HEK293 (cell line): ENCODE data around the gene LRRC57.
A peak's percentile ranks its signal among the peaks of the same experiment; 100 is the strongest.

ENCODE experiments used
- CTCF ChIA-PET: fragments of 350-600 bp; formaldehyde crosslinking; extraction: SDS; loops from one replicate; lab custom pipeline; 2021; ENCODE audit warnings: antibody characterized with exemption; lab: Yijun Ruan, JAX
- POLR2A ChIA-PET: fragments of 300-600 bp; formaldehyde crosslinking; extraction: SDS; loops from one replicate; lab custom pipeline; 2020; ENCODE audit warnings: antibody characterized with exemption, inconsistent platforms; lab: Yijun Ruan, JAX
- H3K27ac ChIP-seq: fragments of 200-500 bp; sonication (Bioruptor generic); 2 replicates; pipeline ENCODE4 v1.5.1; 2014; ENCODE audit warnings: low read depth, low read length, control low read depth, inconsistent platforms; ENCODE audit errors: extremely low read depth
- H3K36me3 ChIP-seq, 2 experiments: fragments of 200-500 bp in 1 of 2; sonication (Bioruptor generic) in 1 of 2; 1 replicate in 1 of 2; 2 replicates in 1 of 2; pipeline ENCODE4 v1.5.1; 2014 to 2017; ENCODE audit warnings: inconsistent platforms in 2 of 2, low read length in 2 of 2; ENCODE audit not compliant: control insufficient read depth in 2 of 2, insufficient read depth in 1 of 2
- H3K4me1 ChIP-seq: fragments of 200-500 bp; sonication (Bioruptor generic); 2 replicates; pipeline ENCODE4 v1.5.1; 2014; ENCODE audit warnings: mild to moderate bottlenecking, low read length, inconsistent platforms; ENCODE audit not compliant: control insufficient read depth, insufficient read depth
- H3K4me3 ChIP-seq: 2 replicates; pipeline ENCODE4 v1.5.1; 2011; ENCODE audit warnings: low read depth, mild to moderate bottlenecking, control low read depth, low read length, moderate library complexity
- H3K9me3 ChIP-seq: fragments of 200-500 bp; sonication (Bioruptor generic); 2 replicates; pipeline ENCODE4 v1.5.1; 2014; ENCODE audit warnings: low read depth, low read length, inconsistent platforms; ENCODE audit not compliant: control insufficient read depth, insufficient read depth
- BCL11B ChIP-seq: fragments of 450-650 bp; formaldehyde crosslinking; IDR thresholded peaks from 2 replicates; pipeline ENCODE4 v1.5.1; 2016; ENCODE audit warnings: low read depth, missing biosample characterization, missing genetic modification characterization
- HOXC10 ChIP-seq: sonication (generic); formaldehyde crosslinking; IDR thresholded peaks from 2 replicates; pipeline ENCODE4 v1.8.1; 2023; ENCODE audit warnings: mild to moderate bottlenecking, missing genetic modification reagents
- KLF10 ChIP-seq: fragments of 450-650 bp; IDR thresholded peaks from 2 replicates; pipeline ENCODE4 v1.5.1; 2018; ENCODE audit warnings: missing biosample characterization, mild to moderate bottlenecking, missing genetic modification characterization
- PATZ1 ChIP-seq: fragments of 450-650 bp; formaldehyde crosslinking; IDR thresholded peaks from 2 replicates; pipeline ENCODE4 v1.5.1; 2016; ENCODE audit warnings: missing biosample characterization, missing genetic modification characterization
- PRDM10 ChIP-seq: fragments of 450-650 bp; formaldehyde crosslinking; IDR thresholded peaks from 2 replicates; pipeline ENCODE4 v1.5.1; 2016; ENCODE audit warnings: missing biosample characterization, missing genetic modification characterization
- TRIM28 ChIP-seq: IDR thresholded peaks from 2 replicates; pipeline ENCODE4 v1.6.1; 2011; ENCODE audit warnings: low read length, control low read depth, borderline replicate concordance
- ZBTB20 ChIP-seq: fragments of 450-650 bp; formaldehyde crosslinking; IDR thresholded peaks from 2 replicates; pipeline ENCODE4 v1.5.1; 2016; ENCODE audit warnings: missing biosample characterization, missing genetic modification characterization
- ZBTB6 ChIP-seq: fragments of 450-650 bp; formaldehyde crosslinking; IDR thresholded peaks from 2 replicates; pipeline ENCODE4 v1.5.1; 2017; ENCODE audit warnings: missing biosample characterization, missing genetic modification characterization
- ZNF121 ChIP-seq: fragments of 450-650 bp; formaldehyde crosslinking; IDR thresholded peaks from 2 replicates; pipeline ENCODE4 v1.5.1; 2016; ENCODE audit warnings: missing biosample characterization, missing genetic modification characterization
- ZNF155 ChIP-seq: fragments of 450-650 bp; formaldehyde crosslinking; IDR thresholded peaks from 2 replicates; pipeline ENCODE4 v1.5.1; 2016; ENCODE audit warnings: missing biosample characterization, missing genetic modification characterization
- ZNF266 ChIP-seq: fragments of 450-650 bp; formaldehyde crosslinking; IDR thresholded peaks from 2 replicates; pipeline ENCODE4 v1.5.1; 2016; ENCODE audit warnings: missing biosample characterization, missing genetic modification characterization, low read depth
- ZNF433 ChIP-seq: fragments of 450-650 bp; formaldehyde crosslinking; IDR thresholded peaks from 2 replicates; pipeline ENCODE4 v1.5.1; 2016; ENCODE audit warnings: missing biosample characterization, missing genetic modification characterization, low read depth
- ZNF501 ChIP-seq: fragments of 450-650 bp; formaldehyde crosslinking; IDR thresholded peaks from 2 replicates; pipeline ENCODE4 v1.5.1; 2016; ENCODE audit warnings: missing biosample characterization, missing genetic modification characterization
- ZNF558 ChIP-seq: fragments of 450-650 bp; formaldehyde crosslinking; IDR thresholded peaks from 2 replicates; pipeline ENCODE4 v1.5.1; 2016; ENCODE audit warnings: missing biosample characterization, missing genetic modification characterization
- ZNF580 ChIP-seq: fragments of 450-650 bp; formaldehyde crosslinking; IDR thresholded peaks from 2 replicates; pipeline ENCODE4 v1.5.1; 2016; ENCODE audit warnings: missing biosample characterization, missing genetic modification characterization
- ZNF629 ChIP-seq: fragments of 450-650 bp; formaldehyde crosslinking; IDR thresholded peaks from 2 replicates; pipeline ENCODE4 v1.5.1; 2017; ENCODE audit warnings: missing biosample characterization, missing genetic modification characterization
- ZNF660 ChIP-seq: fragments of 450-650 bp; IDR thresholded peaks from 2 replicates; pipeline ENCODE4 v1.5.1; 2018; ENCODE audit warnings: missing biosample characterization, mild to moderate bottlenecking, missing genetic modification characterization
- ZNF664 ChIP-seq: fragments of 450-650 bp; formaldehyde crosslinking; IDR thresholded peaks from 2 replicates; pipeline ENCODE4 v1.5.1; 2016; ENCODE audit warnings: missing biosample characterization, missing genetic modification characterization
- ZNF670 ChIP-seq: fragments of 450-650 bp; formaldehyde crosslinking; IDR thresholded peaks from 2 replicates; pipeline ENCODE4 v1.5.1; 2016; ENCODE audit warnings: missing biosample characterization, missing genetic modification characterization, low read depth
- ZNF791 ChIP-seq: fragments of 450-650 bp; formaldehyde crosslinking; IDR thresholded peaks from 2 replicates; pipeline ENCODE4 v1.5.1; 2016; ENCODE audit warnings: missing biosample characterization, missing genetic modification characterization

The LRRC57 gene

GRCh38 chr15:42503825-42504224 lies 44.8 kb downstream of the LRRC57 start:
- Histone ChIP-seq H3K9me3 (no peaks in the 10 kb centered on the region), H3K4me1 (no peaks in the 10 kb centered on the region), H3K27ac (no peak overlapping the region), H3K4me3 (no peak overlapping the region), H3K36me3 (no peaks in the 10 kb centered on the region)
- TF ChIP-seq ZNF121 (tag by site-specific recombination) (0 out of 2 replicates have a peak, but pooled peaks have one; percentile 49), ZNF629 (tag by site-specific recombination) (no peak)
- ChIA-PET POLR2A (no interaction called here), CTCF (interaction anchor here (0.6 kb wide), 1 partner anchor 231 kb away, joined by 3 read pairs; the partner anchor contains the start of gene GANC)

- Histone ChIP-seq H3K36me3 (no peaks in the 10 kb centered on the region), H3K9me3 (no peaks in the 10 kb centered on the region), H3K4me1 (no peaks in the 10 kb centered on the region; the same call in 1 of the 2 replicates), H3K27ac (no peak overlapping the region), H3K4me3 (no peak overlapping the region)
- TF ChIP-seq PRDM10 (tag by site-specific recombination) (peak; percentile 44), ZNF558 (tag by site-specific recombination) (no peak), HOXC10 (CRISPR knock-in tag) (no peak), TRIM28 (no peak), ZNF501 (tag by site-specific recombination) (no peak), KLF10 (no peak), ZBTB20 (tag by site-specific recombination) (no peak)
- POLR2A ChIA-PET, result no interaction called here
- CTCF ChIA-PET, result interaction anchor here (0.6 kb wide), 1 partner anchor 30 kb away, joined by 3 read pairs; no protein-coding TSS in a partner anchor
Measured at GRCh38 chr15:42502477-42502876, 46.1 kb downstream of the LRRC57 start.

- ChIA-PET POLR2A (interaction anchor here (1.1 to 1.3 kb wide), 3 partner anchors 9 to 48 kb away, joined by 3 to 8 read pairs (median 4); partner anchors contain the start of genes HAUS2, LRRC57 and ZNF106), CTCF (interaction anchor here (0.6 to 0.8 kb wide), 4 partner anchors 12 to 804 kb away, joined by 3 to 4 read pairs (median 3); partner anchors contain the start of genes HAUS2 and LRRC57)
- Histone ChIP-seq H3K36me3 (no peaks in the 10 kb centered on the region), H3K9me3 (no peaks in the 10 kb centered on the region), H3K4me1 (no peaks in the 10 kb centered on the region; the same call in 1 of the 2 replicates), H3K4me3 (no peak overlapping the region), H3K27ac (no peak overlapping the region)
- TF ChIP-seq ZNF660 (tag by site-specific recombination), result no peak
- TF ChIP-seq ZNF791 (tag by site-specific recombination), result no peak
- no peak for TF ChIP-seq ZNF580 (tag by site-specific recombination)
- 0 out of 2 replicates have a peak, but pooled peaks have one; percentile 47 for TF ChIP-seq ZBTB6 (tag by site-specific recombination)
- no peak for TF ChIP-seq ZNF433 (tag by site-specific recombination)
- no peak for TF ChIP-seq ZNF670
- TF ChIP-seq PATZ1, result no peak
- TF ChIP-seq ZNF155 (tag by site-specific recombination), result no peak
- no peak for TF ChIP-seq TRIM28
- TF ChIP-seq ZNF266 (tag by site-specific recombination), result no peak
- no peak for TF ChIP-seq BCL11B (tag by site-specific recombination)
- no peak for TF ChIP-seq ZNF664 (tag by site-specific recombination)
Measured at GRCh38 chr15:42499858-42500609, 48.6 kb downstream of the LRRC57 start.
